ENCODE data around the gene ZBTB32. TPM values are rescaled to one million over a fixed set of nuclear protein-coding genes. Genes with fewer than 3 reads are reported as not detected.

The ZBTB32 gene, protein sequence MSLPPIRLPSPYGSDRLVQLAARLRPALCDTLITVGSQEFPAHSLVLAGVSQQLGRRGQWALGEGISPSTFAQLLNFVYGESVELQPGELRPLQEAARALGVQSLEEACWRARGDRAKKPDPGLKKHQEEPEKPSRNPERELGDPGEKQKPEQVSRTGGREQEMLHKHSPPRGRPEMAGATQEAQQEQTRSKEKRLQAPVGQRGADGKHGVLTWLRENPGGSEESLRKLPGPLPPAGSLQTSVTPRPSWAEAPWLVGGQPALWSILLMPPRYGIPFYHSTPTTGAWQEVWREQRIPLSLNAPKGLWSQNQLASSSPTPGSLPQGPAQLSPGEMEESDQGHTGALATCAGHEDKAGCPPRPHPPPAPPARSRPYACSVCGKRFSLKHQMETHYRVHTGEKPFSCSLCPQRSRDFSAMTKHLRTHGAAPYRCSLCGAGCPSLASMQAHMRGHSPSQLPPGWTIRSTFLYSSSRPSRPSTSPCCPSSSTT
- total RNA-seq, result not detected

DNA sequence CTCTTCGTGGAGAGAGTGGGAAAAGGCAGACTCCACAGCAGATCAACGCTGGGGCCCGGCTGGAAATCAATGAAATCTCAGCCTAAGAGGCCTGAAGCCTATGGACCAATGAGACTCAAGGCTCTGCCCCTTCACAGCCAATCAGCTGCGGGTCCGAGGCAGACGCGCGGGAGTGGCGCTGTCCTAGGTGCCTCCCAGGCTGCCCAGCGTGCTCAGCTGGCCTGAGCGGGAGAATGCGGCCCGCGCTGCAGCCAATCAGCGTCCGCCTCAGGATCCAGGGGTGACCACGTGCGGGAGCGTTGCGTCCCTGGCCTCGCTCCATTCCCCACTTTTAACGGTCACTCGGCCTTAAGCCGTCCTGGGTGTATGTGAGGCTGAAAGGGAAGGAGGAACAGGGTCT is at the start of gene ZBTB32:
Gene ZBTB32 (plus strand): TSS at position 341 of the 400 bp plus-strand sequence. CDS start 10,069 bp downstream, outside the sequence.

DNA sequence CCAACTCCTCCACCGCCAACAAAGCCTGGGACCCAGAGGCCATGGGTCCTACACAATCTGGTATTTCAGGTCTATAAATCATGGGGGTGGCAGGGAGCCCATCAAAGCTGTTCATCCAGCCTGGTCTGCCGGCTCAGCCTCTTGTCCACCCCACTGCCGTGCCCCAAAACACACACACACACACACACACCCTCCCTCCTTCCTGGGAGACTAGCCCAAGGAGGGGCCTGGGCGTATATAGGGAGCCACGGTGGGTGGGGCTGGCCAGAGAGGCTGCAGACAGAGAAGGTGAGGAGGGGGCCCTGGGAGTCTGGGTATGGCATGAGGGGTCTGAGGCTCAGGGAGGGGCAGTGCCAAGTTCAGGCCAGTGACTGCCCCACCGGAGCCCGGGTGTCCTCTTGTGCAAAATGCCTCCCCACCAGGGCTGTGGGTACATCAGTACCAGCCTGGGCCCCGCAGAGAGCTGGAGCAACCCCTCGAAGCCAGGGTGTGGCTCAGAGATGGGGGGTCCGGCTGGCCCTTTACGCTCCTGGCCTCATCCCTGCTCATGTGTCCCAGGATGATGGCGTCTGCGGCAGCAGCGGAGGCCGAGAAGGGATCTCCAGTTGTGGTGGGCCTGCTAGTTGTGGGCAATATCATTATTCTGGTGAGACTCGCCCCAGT is 38.0 kb upstream of the ZBTB32 start, which contains the start of gene UPK1A:
Gene UPK1A (plus strand): TSS at position 267 of the 663 bp plus-strand sequence. CDS start 296 bp downstream, at position 563.

DNA sequence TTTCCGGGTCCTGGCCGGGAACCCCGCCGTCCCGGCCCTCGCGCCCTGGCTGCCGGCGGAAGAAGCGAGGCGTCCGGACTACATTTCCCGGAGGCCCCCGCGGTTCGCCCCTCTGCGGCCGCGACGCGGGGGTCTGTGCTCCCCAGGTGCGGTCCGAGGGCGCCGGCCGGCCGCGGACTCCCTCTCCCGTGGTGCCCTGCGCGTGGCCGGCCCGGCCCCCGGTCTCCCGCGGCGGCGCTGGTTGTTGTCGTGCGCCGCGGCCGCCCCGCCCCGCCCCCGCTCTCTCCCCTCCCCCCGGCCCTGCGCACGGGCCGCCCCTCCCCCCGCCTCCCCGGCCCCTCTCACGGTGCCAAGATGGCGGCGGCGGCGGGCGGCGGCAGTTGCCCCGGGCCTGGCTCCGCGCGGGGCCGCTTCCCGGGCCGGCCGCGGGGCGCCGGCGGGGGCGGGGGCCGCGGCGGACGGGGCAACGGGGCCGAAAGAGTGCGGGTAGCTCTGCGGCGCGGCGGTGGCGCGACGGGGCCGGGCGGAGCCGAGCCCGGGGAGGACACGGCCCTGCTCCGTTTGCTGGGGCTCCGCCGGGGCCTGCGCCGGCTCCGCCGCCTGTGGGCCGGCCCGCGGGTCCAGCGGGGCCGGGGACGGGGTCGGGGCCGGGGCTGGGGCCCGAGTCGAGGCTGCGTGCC is 13.4 kb downstream of the ZBTB32 start, which contains the start of gene KMT2B:
Gene KMT2B (plus strand): TSS at position 339 of the 680 bp plus-strand sequence. CDS start 16 bp downstream, at position 355.

DNA sequence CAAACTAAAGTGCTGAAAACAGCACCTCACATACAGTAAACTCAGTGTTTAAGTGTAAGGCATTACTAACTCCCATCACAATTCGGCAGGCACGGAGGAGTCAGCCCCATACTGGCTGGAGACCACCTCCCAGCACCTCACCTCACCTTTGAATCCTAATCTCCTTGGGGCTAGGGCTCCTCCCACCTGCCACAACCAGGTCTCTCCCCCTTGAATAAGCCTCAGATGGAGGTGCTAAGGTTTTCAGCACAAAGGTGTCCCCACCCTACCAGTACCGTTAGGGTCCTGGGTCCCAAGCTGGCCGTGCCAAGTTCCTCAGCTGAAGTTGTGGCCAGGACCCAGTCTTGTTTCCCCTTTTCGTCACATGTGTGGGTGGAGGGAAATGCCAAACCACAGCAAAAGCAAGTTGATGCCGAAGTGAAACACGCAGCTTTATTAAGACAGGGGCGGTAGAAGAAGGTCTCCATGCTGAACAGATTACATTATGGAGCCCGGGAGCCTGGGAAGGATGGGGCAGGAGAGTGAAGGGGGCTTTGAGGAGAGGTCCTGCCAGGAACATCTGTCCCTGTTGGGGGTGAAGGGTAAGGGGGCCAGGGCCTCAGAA is 37.9 kb downstream of the ZBTB32 start, which contains the start of gene IGFLR1:
Gene IGFLR1 (minus strand): TSS at position 332 of the 604 bp plus-strand sequence. CDS start 1,272 bp downstream, outside the sequence.

DNA sequence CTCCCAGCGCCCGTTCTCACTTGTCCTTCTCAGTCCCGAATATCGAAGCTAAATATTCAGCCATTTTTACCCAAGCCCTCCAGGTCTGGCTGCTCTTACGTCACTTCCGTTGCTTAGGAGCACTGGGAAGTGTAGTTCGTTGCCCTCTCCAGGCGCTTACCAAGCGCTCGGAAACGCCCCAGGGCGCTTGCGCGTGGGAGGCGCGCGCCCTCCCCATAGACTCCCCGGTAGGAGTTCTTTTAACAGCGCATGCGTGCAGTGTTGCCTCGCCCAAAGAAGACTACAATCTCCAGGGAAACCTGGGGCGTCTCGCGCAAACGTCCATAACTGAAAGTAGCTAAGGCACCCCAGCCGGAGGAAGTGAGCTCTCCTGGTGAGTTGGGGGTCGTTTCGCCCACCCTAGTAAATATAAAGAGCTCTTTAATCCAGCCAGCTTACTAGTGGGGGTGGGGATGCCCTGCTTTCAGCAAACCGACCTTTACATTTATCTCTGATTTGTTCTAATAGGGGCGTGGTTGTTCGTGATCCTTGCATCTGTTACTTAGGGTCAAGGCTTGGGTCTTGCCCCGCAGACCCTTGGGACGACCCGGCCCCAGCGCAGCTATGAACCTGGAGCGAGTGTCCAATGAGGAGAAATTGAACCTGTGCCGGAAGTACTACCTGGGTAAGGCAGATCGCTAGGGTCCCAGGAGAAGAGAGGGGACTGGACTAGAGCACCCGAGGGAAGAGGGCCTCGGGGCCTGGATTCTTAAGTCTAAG is 41.1 kb downstream of the ZBTB32 start, which contains the start of the genes PSENEN and U2AF1L4:
Gene PSENEN (plus strand): TSS at position 324 of the 759 bp plus-strand sequence. CDS start 280 bp downstream, at position 604.
Gene U2AF1L4 (minus strand): TSS at position 91 of the 759 bp plus-strand sequence. CDS start 27 bp downstream, at position 64.

DNA sequence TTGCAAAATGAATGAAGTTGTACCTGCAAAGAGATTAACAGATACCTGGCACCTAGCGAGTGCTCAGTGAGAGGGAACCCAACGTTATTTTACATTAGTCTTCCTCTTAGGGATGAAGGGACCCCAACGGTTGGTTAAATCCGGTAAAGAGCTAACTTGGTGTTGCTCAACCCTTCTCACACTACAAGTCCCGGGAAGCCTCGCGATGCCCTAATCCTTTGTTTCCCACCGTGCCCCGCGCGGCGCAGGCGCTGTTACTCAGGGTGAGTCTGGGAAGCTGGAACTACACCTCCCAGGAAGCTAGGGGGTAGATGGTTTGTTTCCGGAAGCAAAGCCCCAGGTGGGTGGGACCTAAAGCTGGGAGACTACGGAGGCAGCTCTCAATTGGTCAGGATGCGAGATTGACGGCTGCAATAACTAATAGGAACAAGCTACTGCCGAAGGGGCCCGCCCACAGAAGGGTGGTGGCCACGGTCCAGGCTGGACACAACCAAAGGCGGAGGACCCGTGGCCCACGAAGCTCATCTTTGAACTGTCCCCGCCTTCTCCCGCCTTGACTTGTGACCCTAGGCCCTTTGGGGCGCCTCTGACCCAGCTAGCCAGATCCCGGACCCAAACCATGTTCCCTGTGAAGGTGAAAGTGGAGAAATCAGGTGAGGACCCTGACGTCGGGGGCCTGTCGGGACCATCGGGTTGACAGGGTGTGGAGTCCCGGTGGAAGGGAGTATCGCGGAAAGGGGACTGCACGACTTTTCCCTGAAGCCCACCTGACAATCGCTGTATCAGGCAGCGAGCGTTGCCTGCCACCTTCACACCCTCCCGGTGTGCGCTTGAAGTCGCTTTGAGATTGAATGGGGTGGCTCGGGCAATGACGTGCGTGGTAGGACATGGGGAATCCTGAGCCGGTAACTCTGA is 44.0 kb downstream of the ZBTB32 start, which contains the start of gene LIN37:
Gene LIN37 (plus strand): TSS at position 471 of the 915 bp plus-strand sequence. CDS start 149 bp downstream, at position 620.

DNA sequence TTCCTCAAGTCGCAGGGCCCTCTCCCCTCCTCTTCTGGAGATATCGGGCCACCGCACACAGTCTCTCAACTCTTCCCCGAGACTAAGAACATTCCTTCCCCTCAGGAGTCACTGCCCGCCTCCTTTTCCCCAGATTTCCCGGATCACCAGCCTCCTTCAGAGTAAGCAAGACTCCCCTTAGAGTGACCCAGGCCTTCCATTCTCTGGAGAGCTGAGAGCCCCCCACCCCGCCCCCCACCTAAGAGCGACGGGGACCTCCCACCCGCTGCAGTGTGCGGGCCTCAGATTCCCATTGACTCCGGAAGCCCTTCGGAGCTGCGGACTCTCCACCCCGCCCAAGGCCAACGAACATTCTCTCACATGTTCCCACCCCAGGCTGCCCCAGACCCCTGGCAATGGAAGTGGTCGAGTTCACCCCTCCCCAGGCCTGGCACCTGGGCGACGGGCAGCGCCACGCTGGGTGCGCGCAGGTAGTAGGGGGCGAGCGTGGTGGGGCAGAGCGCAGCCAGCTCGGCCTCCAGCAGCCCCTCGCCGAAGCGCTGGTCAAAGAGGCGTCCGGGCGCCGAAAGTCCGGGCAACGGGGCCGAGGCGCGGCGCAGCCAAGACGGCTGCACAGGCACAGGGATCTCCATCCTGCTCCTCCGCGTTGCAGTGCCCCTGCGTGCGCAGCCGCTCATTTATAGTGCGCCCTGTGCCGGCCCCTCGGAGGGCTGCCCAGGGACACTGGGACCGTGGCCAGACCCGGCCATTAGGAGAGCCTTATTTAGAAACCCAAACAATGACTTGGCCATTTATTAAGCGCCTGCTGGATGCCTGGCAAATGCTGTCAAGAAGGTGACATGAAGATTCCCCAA is 52.2 kb downstream of the ZBTB32 start, which contains the start of gene HSPB6:
Gene HSPB6 (minus strand): TSS at position 653 of the 854 bp plus-strand sequence. CDS start 21 bp downstream, at position 632.

DNA sequence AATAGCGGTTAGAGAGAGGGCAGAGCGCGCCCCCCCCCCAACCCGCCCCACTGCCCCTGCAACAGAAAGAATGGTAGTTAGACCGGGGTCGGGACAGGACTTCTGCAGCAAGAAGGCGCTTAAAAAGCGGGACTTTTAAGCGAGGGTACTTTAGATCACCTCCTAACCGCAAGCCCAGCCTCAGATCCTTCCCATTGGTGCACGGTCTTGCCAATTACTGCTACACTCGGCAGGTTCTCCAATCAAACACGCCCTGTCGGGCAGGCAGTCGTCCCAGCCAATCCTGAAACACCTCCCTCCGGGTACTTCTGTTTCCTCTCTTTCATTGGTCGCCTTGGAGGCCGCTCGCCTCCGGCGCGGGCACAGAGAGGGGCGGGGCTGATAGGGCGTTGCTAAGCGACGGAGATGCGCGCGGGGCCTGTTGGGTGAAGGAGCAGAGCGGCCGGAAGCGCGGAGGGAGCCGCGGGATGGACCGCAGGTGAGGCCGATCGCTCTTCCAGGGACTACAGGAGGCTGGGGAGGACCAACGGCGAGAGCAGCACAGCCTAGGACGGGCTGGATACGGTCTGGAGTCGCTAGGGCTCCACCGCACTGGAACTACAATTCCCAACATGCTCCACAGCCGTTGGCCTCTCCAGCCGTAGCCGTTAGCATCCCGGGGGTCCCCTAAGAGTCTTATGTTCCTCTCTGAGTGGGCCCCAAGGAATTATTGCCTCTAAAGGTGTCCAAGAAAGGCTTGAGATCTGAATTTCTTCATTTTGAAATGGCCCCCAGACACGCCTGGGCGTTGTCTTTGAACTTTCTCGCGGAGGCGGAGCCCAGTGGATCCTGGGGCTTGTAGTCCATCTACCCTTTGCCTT is 53.6 kb downstream of the ZBTB32 start, which contains the start of gene PROSER3:
Gene PROSER3 (plus strand): TSS at position 428 of the 860 bp plus-strand sequence. CDS start 40 bp downstream, at position 468.

Other genes with a start within 250 kb of the ZBTB32 start
- not detected for gene KRTDAP, start 214.1 kb upstream of the ZBTB32 start, total RNA-seq
- not detected for gene DMKN, start 190.9 kb upstream of the ZBTB32 start, total RNA-seq
- not detected for gene SBSN, start 176.2 kb upstream of the ZBTB32 start, total RNA-seq
- not detected for gene GAPDHS, start 171.1 kb upstream of the ZBTB32 start, total RNA-seq
- 39.8 TPM for gene TMEM147, start 158.9 kb upstream of the ZBTB32 start, total RNA-seq
- gene ATP4A, start 140.9 kb upstream of the ZBTB32 start, total RNA-seq, result not detected
- not detected for gene PMIS2, start 118.4 kb upstream of the ZBTB32 start, total RNA-seq
- 7.5 TPM for gene HAUS5, start 91.8 kb upstream of the ZBTB32 start, total RNA-seq
- 18.8 TPM for gene RBM42, start 75.5 kb upstream of the ZBTB32 start, total RNA-seq
- 0.94 TPM for gene ETV2, start 62.8 kb upstream of the ZBTB32 start, total RNA-seq
- gene COX6B1, start 56.2 kb upstream of the ZBTB32 start, total RNA-seq, result 115 TPM
- not detected for gene UPK1A, start 38.0 kb upstream of the ZBTB32 start, total RNA-seq
- 11.6 TPM for gene KMT2B, start 13.4 kb downstream of the ZBTB32 start, total RNA-seq
- gene IGFLR1, start 37.9 kb downstream of the ZBTB32 start, total RNA-seq, result 0.94 TPM
- gene U2AF1L4, start 40.9 kb downstream of the ZBTB32 start, total RNA-seq, result 5.3 TPM
- gene PSENEN, start 41.1 kb downstream of the ZBTB32 start, total RNA-seq, result 8.8 TPM
- gene LIN37, start 44.0 kb downstream of the ZBTB32 start, total RNA-seq, result 16.9 TPM
- gene HSPB6, start 52.5 kb downstream of the ZBTB32 start, total RNA-seq, result not detected
- gene PROSER3, start 53.6 kb downstream of the ZBTB32 start, total RNA-seq, result 5.9 TPM
- 123 TPM for gene ARHGAP33, start 71.0 kb downstream of the ZBTB32 start, total RNA-seq
- not detected for gene PRODH2, start 108.3 kb downstream of the ZBTB32 start, total RNA-seq
- not detected for gene NPHS1, start 147.9 kb downstream of the ZBTB32 start, total RNA-seq
- 0.94 TPM for gene KIRREL2, start 152.4 kb downstream of the ZBTB32 start, total RNA-seq
- gene APLP1, start 164.0 kb downstream of the ZBTB32 start, total RNA-seq, result 197 TPM
- 3.8 TPM for gene NFKBID, start 196.0 kb downstream of the ZBTB32 start, total RNA-seq
- gene HCST, start 198.0 kb downstream of the ZBTB32 start, total RNA-seq, result 1.6 TPM
- gene TYROBP, start 203.7 kb downstream of the ZBTB32 start, total RNA-seq, result 3.4 TPM
- gene LRFN3, start 231.8 kb downstream of the ZBTB32 start, total RNA-seq, result 15.7 TPM

Data from parietal lobe (tissue), 1 donor.